HUDEP-2 (cell line): ENCODE data around the gene CPO.

ENCODE experiments used
- DNase-seq, 76 experiments: peaks; one replicate each; lab custom pipeline; 2025; ENCODE audit not compliant: unreplicated experiment in 76 of 76; lab: John Stamatoyannopoulos, UW

The CPO gene

GRCh38 chr2:207008105-207008990 lies 69.0 kb downstream of the CPO start:
- DNase-seq: no peak

- DNase-seq: no peak
These were observed 73.1 kb downstream of the CPO start for GRCh38 chr2:207012461-207012860.

- no peak for DNase-seq
These were observed 75.1 kb downstream of the CPO start for GRCh38 chr2:207014424-207014823.

- DNase-seq: no peak
These were observed 76.6 kb downstream of the CPO start for GRCh38 chr2:207015901-207016300.
